ENCODE data around the gene ARHGEF12.
"Not testable (repeated sequence)": the region's sequence is repeated elsewhere in the genome, so short reads cannot be mapped to it uniquely, and the experiment has no call there.

The ARHGEF12 gene

DNA sequence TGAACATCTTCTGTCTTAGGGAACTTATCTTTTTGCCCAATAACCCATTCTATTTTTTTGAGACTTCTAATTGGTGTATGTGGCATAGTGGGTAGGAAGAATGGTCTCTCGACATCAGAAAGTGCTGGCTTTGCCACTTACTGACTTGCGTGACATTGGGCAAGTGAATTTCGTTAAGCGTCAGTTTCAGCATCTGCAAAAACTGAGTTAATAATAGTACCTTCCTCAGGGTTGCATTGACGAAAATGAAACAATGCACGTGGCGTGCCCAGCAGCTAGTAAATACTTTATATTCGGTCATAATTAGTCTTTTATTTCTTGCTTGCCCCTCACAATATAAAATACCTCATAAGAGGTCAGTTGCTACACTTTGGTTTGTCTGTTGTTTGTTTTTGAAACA lies 162.9 kb downstream of the ARHGEF12 start:
- peaks cover 25% of the 10 kb centered on the region for H3K27me3 Mint-ChIP-seq
- no peak overlapping the region for H3K27ac Mint-ChIP-seq
- H3K4me1 Mint-ChIP-seq, result no peaks in the 10 kb centered on the region
- no peak overlapping the region for H3K4me3 Mint-ChIP-seq
- no peaks in the 10 kb centered on the region for H3K9me3 Mint-ChIP-seq
- no peaks in the 10 kb centered on the region for H3K36me3 Mint-ChIP-seq

DNA sequence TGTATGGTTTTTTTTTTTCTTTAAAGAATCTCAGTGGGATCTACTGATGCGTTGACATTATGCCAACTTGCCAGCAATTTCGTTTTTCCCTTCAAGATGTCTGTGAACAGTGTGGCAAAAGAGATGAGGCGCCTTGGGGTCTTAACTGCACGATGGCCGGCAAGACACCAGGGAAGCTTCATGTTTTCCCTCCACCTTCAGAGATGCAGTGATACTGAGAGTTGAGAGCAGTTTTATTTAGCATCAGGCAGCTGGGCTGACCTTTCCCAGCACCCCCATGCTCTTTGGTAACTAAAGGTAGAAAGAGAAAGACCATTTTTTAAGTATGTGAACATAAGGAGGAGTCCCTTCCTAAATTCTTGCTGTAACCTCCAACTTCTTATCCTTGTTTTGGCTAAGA lies 163.6 kb downstream of the ARHGEF12 start:
- Mint-ChIP-seq H3K27ac (no peak overlapping the region), H3K4me1 (no peaks in the 10 kb centered on the region), H3K36me3 (no peaks in the 10 kb centered on the region), H3K4me3 (no peak overlapping the region), H3K9me3 (no peaks in the 10 kb centered on the region), H3K27me3 (peaks cover 29% of the 10 kb centered on the region)

DNA sequence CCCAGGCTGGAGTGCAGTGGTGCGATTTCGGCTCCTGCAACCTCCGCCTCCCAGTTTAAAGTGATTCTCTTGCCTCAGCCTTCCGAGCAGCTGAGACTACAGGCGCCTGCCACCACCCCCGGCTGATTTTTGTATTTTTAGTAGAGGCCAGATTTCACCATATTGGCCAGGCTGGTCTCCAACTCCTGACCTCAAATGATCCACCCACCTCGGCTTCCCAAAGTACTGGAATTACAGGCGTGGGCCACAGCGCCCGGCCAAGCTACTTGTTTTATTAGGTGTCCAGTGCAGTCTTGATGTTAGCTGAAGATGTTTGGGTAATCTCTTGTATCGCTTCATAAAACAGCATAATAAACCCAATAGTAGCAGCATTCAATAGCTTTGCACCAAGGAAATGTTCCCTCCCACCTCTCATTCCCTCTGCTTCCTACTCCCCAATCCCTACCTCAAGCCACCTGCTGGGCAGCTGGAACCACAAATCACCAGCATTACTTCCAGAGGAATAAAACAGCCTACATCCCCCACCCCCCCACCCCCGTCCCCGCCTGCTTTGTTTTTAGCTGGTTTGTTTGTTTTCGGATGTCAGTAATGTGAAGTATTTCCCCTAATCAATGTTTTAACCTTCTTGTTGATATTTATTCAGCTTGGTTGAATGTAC lies 164.3 kb downstream of the ARHGEF12 start:
- Mint-ChIP-seq H3K9me3 (no peaks in the 10 kb centered on the region), H3K4me3 (no peak overlapping the region), H3K4me1 (no peaks in the 10 kb centered on the region), H3K27ac (no peak overlapping the region), H3K27me3 (peaks cover 31% of the 10 kb centered on the region), H3K36me3 (no peaks in the 10 kb centered on the region)

DNA sequence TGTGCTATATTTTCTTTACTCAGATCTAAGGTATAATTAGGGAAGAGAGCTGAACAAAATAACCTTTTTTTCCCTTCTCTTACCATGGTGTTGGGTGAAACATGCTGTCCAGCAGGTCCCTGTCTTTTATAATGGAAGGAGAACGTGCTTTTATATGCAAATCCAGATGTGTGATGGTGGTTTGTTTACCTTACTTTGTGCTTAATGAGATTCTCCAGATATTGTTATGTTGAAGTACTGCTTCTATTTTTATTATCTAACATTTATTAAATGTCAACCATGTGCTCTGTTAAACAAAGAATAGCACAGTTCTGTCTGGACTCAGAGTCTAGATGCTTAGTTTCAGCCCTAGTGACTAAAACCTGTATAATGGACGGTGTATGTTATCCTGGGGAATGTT lies 165.2 kb downstream of the ARHGEF12 start:
- H3K9me3 Mint-ChIP-seq, result no peaks in the 10 kb centered on the region

DNA sequence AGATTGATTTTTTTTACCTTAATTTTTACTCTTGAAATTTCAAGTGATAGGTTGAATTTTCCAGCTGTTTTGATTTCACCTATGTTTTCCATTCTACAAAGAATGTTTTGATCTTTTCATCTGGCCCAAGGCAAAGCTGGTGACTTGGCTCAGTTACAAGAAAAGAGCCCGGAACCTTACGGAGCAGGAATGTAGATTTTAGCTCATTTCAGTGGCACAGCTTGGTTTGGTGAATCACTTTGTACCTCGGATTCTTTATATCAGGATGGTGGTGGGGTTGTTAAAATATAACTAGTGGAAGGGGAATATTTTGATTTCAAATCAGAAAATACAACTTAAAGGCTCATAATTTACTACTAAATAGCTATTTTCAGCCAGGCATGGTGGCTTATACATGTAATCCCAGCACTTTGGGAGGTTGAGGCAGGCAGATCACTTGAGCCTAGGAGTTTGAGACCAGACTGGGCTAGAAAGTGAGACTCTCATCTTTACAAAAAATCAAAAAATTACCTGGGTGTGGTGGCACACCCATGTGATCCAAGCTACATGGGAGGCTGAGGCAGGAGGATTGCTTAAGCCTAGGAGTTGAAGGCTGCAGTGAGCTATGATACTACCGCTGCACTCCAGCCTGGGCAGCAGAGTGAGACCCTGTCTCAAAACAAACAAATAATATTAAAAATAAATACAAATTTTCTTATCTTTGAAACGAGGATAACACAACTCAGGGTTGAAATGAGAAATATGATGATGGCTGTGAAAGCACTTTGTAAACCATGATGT lies 166.0 kb downstream of the ARHGEF12 start:
- Mint-ChIP-seq H3K4me1 (no peaks in the 10 kb centered on the region), H3K9me3 (no peaks in the 10 kb centered on the region), H3K36me3 (no peaks in the 10 kb centered on the region), H3K27me3 (peaks cover 41% of the 10 kb centered on the region), H3K27ac (no peak overlapping the region), H3K4me3 (no peak overlapping the region)

More for the DNA sequence above, 165.2 kb downstream of the ARHGEF12 start:
- Mint-ChIP-seq H3K27me3 (peaks cover 34% of the 10 kb centered on the region), H3K4me1 (no peaks in the 10 kb centered on the region), H3K36me3 (no peaks in the 10 kb centered on the region), H3K27ac (no peak overlapping the region), H3K4me3 (no peak overlapping the region)

DNA sequence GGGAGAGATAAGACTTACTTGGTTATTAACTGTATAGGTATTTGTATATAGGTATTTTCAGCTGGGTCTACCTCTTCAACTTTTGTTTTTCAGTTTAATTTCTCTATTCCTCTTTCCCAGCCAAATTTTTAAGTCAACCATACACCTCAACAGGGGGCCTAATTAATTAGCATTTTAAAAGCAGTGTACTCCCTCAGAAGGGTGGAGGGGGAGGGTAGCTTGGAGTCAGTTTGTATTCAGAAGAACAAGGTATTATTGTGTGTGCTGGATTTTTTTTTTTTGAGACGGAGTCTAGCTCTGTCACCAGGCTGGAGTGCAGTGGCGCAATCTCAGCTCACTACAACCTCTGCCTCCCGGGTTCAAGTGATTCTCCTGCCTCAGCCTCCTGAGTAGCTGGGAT lies 167.3 kb downstream of the ARHGEF12 start:
- peaks cover 45% of the 10 kb centered on the region for H3K27me3 Mint-ChIP-seq
- H3K4me3 Mint-ChIP-seq, H3K36me3 Mint-ChIP-seq, H3K4me1 Mint-ChIP-seq, H3K9me3 Mint-ChIP-seq, H3K27ac Mint-ChIP-seq: not testable (repeated sequence)

DNA sequence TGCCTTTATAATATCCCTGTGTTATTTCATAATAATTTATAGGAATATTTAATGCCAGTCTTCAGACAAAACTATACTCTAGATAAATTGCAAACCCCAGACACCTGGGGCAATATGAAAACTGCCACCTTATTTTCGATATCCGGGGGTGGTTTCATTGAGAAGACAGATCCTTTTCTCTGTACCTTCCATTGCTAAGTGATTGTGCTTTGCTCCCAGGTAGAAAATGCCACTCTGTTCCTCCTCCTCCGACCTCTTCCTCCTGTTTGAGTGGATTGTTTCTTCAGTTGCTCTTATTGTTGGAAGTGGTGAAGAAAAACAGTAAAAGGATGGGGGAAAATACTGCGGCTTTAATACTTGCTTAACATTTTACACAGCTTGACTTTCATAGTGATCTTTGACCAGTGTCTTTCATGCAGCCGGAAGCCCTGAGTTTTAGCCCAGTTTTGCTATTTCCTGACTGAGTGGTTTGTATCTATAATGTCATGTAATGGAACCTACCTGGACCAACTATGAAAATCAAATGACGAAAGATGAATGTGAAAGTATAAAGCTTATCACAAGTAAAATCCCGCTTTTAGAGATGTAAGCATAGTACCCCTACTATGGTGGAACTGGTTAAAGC lies 169.7 kb downstream of the ARHGEF12 start:
- Mint-ChIP-seq H3K36me3 (no peaks in the 10 kb centered on the region), H3K27ac (no peak overlapping the region), H3K4me1 (no peaks in the 10 kb centered on the region), H3K4me3 (no peak overlapping the region), H3K27me3 (peaks cover 54% of the 10 kb centered on the region), H3K9me3 (no peaks in the 10 kb centered on the region)

DNA sequence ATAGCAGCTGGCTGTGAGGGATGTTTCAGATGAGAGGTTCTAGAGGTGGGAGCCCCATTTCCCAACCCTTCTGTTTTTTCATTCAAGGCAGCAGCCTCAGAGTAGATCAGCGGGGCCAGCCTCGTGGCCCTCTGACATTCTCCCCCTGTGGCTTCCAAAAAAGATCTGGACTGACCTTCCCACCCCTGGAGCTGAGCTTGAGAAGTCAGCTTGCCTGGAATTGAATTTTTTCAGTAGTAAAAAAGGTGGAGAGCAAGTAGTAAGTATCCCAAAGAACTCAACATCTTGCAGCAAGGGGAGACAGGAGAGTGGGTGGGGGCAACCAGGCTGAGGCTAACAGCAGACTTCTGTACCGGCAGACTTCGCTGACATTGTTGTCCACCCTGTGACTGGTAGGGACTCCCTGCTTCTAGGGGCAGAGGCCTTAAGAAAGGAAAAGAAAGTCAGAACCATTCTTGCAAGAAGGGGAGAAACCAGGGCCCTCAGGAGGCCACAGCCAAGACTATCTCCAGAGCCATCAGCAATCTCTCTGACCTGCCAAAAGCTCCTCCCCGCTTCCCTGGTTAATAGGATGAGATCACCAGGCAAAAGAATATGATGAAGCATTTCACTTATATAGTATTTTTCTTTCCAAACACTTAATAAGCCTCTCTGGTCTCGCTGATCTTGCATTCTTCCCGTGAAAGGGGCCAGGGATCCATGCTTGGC lies 173.3 kb downstream of the ARHGEF12 start:
- no peaks in the 10 kb centered on the region for H3K36me3 Mint-ChIP-seq
- no peak overlapping the region for H3K4me3 Mint-ChIP-seq
- H3K27me3 Mint-ChIP-seq, result peaks cover 40% of the 10 kb centered on the region
- no peaks in the 10 kb centered on the region for H3K9me3 Mint-ChIP-seq
- H3K4me1 Mint-ChIP-seq, result no peaks in the 10 kb centered on the region
- no peak overlapping the region for H3K27ac Mint-ChIP-seq

DNA sequence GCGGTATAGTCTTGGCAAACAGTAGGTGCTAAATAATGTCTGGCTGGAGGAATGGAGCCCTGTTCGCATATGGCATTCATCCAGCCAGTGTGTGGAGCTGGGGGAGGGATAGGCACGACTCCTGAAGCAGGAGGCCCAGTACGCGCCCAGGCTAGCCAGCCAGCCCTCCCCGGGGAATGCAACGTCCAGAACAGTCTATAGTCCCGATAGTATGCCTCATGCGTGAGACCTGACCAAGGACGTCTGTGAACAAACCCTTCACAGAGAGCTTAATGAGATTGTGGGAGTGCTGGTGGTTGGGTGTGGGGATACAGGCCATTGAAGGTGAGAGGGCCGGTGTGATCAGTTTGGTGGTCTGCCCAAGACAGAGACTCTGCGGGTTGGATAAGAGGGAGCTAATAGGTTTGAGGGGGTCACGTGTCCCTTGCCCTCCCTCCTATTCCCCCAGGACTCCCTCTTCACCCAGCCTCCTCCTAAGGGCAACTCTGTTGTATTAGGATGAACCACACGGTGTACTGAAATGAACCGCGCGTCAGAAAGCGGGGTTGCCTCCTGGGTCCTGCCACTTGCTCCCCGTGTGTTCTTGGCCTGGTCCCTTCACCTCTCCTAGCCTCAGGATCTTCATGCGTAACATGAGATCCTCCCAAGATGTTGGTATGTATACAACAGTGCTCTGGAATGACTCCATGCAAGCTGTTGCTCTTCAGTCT lies 174.3 kb downstream of the ARHGEF12 start:
- no peaks in the 10 kb centered on the region for H3K4me1 Mint-ChIP-seq
- H3K27me3 Mint-ChIP-seq, result peaks cover 47% of the 10 kb centered on the region
- no peaks in the 10 kb centered on the region for H3K36me3 Mint-ChIP-seq
- H3K9me3 Mint-ChIP-seq, result no peaks in the 10 kb centered on the region
- H3K4me3 Mint-ChIP-seq, result peak overlapping the region; percentile 40
- H3K27ac Mint-ChIP-seq, result peak overlapping the region; percentile 14

DNA sequence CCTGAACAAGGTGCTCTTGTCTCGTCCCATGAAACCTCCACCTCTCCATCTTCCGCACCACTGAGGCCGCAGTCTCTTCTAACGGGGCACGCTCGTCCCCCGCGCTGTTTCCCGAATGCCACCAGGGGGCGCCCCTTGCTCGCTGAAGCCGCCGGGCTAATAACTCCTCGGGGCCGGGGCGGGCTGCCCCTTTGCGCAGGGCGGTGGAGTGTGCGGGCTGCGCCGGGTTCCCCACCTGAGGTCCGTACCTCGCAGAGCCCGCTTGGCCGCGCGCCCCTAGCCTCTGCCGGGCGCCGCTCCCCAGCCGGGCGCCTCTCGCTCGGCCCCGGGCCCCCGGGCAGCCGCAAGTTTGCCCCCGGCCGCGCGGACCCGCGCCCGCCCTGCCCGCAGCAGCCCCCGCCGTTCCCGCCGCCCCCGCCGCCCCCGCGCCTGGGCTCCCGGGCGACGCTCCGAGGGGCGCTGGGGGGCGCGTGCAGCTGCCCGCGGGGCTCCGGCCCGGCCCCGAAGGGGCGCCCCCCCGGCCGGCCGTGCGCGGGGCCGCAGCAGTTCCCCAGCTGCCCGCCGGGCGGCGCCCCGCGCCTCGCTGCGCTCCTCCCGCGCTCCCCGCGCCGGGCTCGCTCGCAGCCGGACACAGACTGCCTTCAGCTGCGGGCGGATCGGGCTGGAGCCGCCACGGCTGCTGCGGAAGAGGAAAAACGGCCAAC lies 175.1 kb downstream of the ARHGEF12 start, which contains the start of gene GRIK4:
TSS of gene GRIK4 (plus strand) at position 633 of the 704 bp plus-strand sequence. CDS start 148,571 bp downstream, outside the sequence.
- no peaks in the 10 kb centered on the region for H3K36me3 Mint-ChIP-seq
- H3K9me3 Mint-ChIP-seq, result no peaks in the 10 kb centered on the region
- peaks cover 48% of the 10 kb centered on the region for H3K27me3 Mint-ChIP-seq
- H3K4me3 Mint-ChIP-seq, result peak within 1 kb of the TSS; percentile 40
- no peaks in the 10 kb centered on the region for H3K4me1 Mint-ChIP-seq
- H3K27ac Mint-ChIP-seq, result peak within 1 kb of the TSS; percentile 14

DNA sequence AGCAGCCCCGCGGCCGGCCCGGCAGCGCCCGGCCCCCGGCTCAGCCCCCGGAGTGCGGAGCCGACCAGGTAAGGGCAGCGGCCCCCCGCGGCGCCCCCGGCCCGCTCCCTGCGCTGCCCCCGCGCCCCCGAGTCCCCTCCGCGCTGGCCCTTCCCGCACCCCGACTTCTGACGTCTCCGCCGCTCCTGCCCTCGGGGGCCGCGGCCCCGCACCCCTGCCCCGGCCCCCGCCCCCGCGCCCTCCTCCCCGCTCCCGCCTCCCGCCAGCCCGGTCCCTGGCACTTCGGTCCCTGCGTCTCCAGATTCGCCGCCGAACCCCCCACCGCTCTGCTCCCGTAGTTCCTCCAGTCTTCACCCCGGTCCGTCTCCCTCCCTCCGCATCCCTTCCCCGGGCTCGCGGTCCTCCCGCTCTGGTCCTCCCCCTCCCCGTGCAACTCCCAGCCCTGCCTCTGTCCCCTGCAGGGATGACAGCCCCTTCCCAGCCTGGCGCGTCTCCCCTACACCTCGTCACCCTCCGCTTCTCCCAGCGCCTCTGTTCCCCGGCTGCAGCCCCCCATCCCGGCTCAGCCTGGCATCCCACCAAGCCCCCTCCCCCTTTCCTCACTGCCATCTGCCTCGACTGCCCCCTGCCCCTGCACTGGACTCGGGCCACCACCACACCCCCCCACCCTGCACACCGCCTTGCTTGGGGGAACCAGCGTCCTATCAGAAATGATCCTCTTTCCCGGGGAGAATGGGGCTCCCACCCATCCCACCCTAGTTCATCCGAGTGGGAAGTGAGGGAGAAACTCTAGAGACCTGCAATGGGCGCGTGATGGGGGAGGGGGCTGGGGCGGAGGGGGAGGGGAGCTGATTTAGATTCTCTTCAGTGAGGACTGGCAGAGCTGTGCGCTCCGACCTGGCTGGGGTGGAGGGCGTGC lies 175.9 kb downstream of the ARHGEF12 start:
- H3K36me3 Mint-ChIP-seq, result no peaks in the 10 kb centered on the region
- no peaks in the 10 kb centered on the region for H3K4me1 Mint-ChIP-seq
- H3K9me3 Mint-ChIP-seq, result no peaks in the 10 kb centered on the region
- no peak overlapping the region for H3K27ac Mint-ChIP-seq
- peaks cover 44% of the 10 kb centered on the region for H3K27me3 Mint-ChIP-seq
- no peak overlapping the region for H3K4me3 Mint-ChIP-seq

DNA sequence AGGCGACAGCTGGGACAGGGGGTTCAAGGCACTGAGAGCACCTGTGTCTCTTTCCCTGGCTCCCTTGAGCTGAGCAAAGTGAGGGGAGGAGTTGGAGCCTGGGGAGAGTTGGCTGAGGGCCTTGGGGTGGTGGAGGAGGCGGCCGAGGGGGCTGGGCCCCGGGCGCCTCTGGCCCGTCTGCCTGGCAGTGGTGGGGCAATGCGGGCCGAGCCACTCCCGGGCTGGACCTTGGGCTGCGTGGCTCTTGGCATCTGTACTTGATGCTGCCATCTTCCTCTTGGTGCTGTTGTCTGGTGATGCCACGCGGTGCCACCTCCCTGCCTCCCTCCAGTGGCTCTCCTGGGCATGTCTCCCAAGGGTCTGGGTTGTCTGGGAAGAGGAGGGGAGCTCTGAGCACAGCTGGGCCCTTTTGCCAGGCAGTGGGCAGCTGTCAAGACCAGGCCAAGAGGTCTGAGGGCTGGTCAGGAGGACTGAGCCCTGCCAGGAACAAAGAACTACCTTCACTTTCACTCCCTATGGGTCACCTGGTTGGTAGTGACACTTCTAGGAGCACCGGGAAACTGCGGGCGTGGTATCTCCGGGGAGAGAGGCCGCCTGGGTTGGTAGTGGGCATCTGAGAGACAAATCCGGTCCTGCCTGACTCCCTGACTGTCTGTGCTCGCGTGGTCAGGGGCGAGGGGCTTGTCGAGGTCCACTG lies 176.7 kb downstream of the ARHGEF12 start:
- Mint-ChIP-seq H3K4me3 (no peak overlapping the region), H3K36me3 (no peaks in the 10 kb centered on the region), H3K27me3 (peaks cover 45% of the 10 kb centered on the region), H3K4me1 (no peaks in the 10 kb centered on the region), H3K27ac (no peak overlapping the region), H3K9me3 (no peaks in the 10 kb centered on the region)

DNA sequence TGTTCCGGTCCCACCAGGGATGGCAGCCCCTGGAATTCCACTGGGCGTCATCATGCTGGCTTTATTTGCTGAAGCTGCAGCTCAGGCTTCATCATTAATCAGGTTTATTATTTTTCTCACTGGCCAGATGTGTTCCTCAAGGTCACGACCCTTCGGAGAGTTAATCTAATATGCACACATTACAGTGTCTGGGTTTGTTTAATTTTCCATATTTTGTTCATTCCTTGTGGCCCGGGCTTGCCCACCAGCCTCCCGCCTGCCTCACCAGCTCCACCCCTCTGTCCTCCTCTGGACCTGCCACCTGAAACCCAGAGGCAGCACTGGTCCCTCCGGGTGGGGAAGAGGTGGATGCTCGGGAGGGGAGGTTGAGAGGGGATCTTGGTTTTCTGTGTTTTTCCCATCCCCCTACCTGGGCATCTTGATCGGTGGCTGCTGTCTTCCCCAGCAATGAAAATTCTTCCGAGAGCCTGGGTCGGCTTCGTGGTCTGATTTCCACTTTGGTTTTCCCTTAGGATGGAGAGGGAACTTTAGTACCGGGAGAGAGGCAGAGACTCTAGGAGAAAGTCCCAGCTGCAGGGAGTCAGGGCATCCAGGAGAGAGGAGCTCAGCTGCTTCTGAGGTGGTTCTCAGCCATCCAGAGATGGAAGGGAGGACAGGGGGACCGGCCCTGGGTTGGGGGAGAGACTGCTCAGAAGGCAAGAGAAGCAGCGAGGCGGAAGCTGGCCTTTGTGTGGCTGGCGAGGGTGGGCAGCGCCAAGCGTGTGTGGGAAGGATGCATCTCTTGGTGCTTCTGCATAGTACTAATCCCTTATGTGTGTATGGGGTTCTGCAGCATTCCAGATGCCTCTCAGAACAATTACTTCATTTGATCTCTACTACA lies 177.5 kb downstream of the ARHGEF12 start:
- peaks cover 42% of the 10 kb centered on the region for H3K27me3 Mint-ChIP-seq
- H3K9me3 Mint-ChIP-seq, result no peaks in the 10 kb centered on the region
- H3K4me3 Mint-ChIP-seq, result no peak overlapping the region

More for the DNA sequence above, 177.5 kb downstream of the ARHGEF12 start:
- Mint-ChIP-seq H3K4me1 (no peaks in the 10 kb centered on the region), H3K36me3 (no peaks in the 10 kb centered on the region), H3K27ac (no peak overlapping the region)
